Epithelial cell of alveolus of lung (primary cell): Measurements from ENCODE around the gene SSR1. TPM values are rescaled to one million over a fixed set of nuclear protein-coding genes. Genes with fewer than 3 reads are reported as not detected.

Source experiments
- total RNA-seq: library from RNA; depleted of rRNA; stranded (reverse); fragments of >200 nt; gene quantifications from 2 replicates; pipeline ENCODE4 v1.2.1, GENCODE V29; 2015

SSR1 gene
- 91.4 and 98.2 TPM in 2 replicates for total RNA-seq

GRCh38 chr6:7312616-7313504 lies at the start of gene SSR1:
SSR1 (minus strand) TSS chr6:7313199; CDS start chr6:7313120, 79 bp downstream.

Other genes starting within 250 kb of the SSR1 start
- 11.1 and 23.6 TPM in 2 replicates for gene RREB1, start 205.2 kb downstream of the SSR1 start, total RNA-seq
- under 0.01 TPM in 1 of 2 replicates, not detected in the other for gene CAGE1, start 76.5 kb upstream of the SSR1 start, total RNA-seq
- 4.1 and 8.3 TPM in 2 replicates for gene RIOK1, start 76.6 kb upstream of the SSR1 start, total RNA-seq
- gene DSP, start 228.5 kb upstream of the SSR1 start, total RNA-seq: 2.2 and 12.7 TPM in 2 replicates